ENCODE results near the gene RBFOX2.

DNA sequence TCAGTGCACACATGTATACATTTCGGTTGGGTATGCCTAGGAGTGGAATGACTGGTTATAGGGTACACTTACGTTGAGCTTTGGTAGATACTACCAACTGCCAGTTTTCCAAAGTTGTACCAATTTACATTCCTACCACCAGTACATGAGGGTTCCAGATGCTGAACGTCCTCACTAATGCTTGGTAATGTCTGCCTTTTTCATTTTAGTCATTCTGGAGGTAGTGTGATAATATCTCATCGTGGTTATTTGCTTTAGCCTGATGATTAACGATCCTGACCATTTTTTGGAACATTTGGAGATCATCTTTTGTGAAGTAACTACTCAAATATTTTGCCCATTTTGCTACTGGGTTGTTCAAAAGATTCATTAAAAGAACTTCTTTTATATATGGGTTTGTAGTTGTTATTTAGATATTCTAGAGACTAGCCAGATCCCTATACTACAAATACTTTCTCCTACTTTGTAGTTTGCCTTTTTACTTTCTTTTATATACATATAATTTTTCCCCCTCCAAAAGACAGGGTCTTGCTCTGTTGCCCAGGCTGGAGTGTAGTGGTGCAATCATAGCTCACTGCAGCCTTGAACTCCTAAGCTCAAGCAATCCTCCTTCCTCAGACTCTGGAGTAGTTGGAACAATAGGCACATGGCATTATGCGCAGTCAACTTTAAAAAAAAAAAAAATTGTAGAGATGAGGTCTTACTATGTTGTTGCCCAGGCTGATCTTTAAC, 62.1 kb downstream of the RBFOX2 start:
- TF ChIP-seq POLR2AphosphoS5 (IDR thresholded peaks at IDR 0.05; ENCODE audit: borderline replicate concordance, low read depth, low read length) (no peak), EZH2 (IDR thresholded peaks at IDR 0.05) (no peak)

Measured in SK-N-MC (cell line).